KMS-11 (cell line): ENCODE results near the gene VASH2.

Experiments used
- H2AFZ ChIP-seq: fragments of 200-600 bp; sonication (generic); 2 replicates; pipeline ENCODE4 v1.6.1; 2016; ENCODE audit warnings: antibody characterized with exemption, mixed run types, low read depth
- H3K27ac ChIP-seq: fragments of 200-600 bp; sonication (generic); 2 replicates; pipeline ENCODE4 v1.6.1; 2016; ENCODE audit warnings: mild to moderate bottlenecking, mixed run types
- H3K27me3 ChIP-seq: fragments of 200-600 bp; sonication (generic); 2 replicates; pipeline ENCODE4 v1.6.1; 2017; ENCODE audit warnings: mild to moderate bottlenecking, low read depth, mixed run types, moderate library complexity; ENCODE audit not compliant: insufficient read depth
- H3K36me3 ChIP-seq: fragments of 200-600 bp; sonication (generic); 2 replicates; pipeline ENCODE4 v1.6.1; 2017; ENCODE audit warnings: mild to moderate bottlenecking, mixed run types; ENCODE audit not compliant: insufficient read depth
- H3K4me1 ChIP-seq: fragments of 200-600 bp; sonication (generic); 2 replicates; pipeline ENCODE4 v1.6.1; 2016; ENCODE audit warnings: mild to moderate bottlenecking, low read depth, mixed run types; ENCODE audit not compliant: poor library complexity, severe bottlenecking
- H3K4me2 ChIP-seq: fragments of 200-600 bp; sonication (generic); 2 replicates; pipeline ENCODE4 v1.7.0; 2016; ENCODE audit warnings: mild to moderate bottlenecking, mixed run types
- H3K4me3 ChIP-seq: fragments of 200-600 bp; sonication (generic); IDR thresholded peaks from 2 replicates; pipeline ENCODE4 v1.6.1; 2017; ENCODE audit warnings: low read depth, low read length, mixed read lengths; ENCODE audit not compliant: insufficient read depth
- H3K79me2 ChIP-seq: fragments of 200-600 bp; sonication (generic); 2 replicates; pipeline ENCODE4 v1.6.1; 2016; ENCODE audit warnings: low read depth, mixed run types; ENCODE audit not compliant: insufficient read depth
- H3K9ac ChIP-seq: fragments of 200-600 bp; sonication (generic); 2 replicates; pipeline ENCODE4 v1.6.1; 2016; ENCODE audit warnings: mild to moderate bottlenecking, mixed run types
- H4K20me1 ChIP-seq: fragments of 200-600 bp; sonication (generic); 2 replicates; pipeline ENCODE4 v1.6.1; 2016; ENCODE audit warnings: mild to moderate bottlenecking, mixed run types; ENCODE audit not compliant: insufficient read depth
- TF ChIP-seq, protein P1 (sequence below): fragments of 200-600 bp; sonication (generic); conservative IDR thresholded peaks from 2 replicates; pipeline ENCODE4 v1.6.1; 2017; ENCODE audit warnings: low read depth, mild to moderate bottlenecking, antibody characterized with exemption, low read length, moderate library complexity, mixed read lengths

VASH2 gene

DNA sequence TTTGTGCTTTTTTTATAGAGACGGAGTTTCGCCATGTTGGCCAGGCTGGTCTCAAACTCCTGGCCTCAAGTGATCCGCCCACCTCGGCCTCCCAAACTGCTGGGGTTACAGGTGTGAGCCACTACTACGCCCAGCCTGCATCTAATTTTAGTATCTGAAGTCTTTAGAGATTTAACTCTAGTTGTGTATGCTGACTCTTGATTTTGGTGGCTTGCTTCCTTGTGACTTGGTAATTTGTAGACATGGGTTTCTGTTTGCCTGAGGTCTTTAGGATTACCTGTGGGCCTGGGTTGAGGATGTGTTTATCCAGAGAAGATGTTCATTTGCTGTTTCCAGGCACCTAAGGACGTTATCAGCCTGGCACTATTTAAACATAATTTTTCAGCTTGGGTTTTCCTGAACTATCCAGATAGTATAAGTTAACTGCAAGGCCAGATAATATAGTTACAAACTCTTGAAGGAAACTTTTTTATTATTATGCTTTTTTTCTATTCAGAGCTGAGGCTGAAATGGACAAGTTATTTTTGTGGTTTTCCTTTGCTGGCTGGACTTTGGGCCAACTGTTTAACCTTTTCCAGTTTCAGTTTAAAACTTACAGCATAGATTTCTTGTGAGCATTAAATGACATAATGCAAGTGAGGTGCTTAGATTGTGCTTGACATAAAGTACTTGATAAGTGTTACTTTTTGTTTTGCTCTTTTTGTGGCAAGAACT is 7.5 kb upstream of the VASH2 start:
- no peaks in the 10 kb centered on the region for H3K27me3 ChIP-seq
- H3K9ac ChIP-seq: no peak overlapping the region
- H3K27ac ChIP-seq: no peak overlapping the region
- H3K4me3 ChIP-seq: no peak overlapping the region
- H2AFZ ChIP-seq: no peak overlapping the region
- no peaks in the 10 kb centered on the region for H4K20me1 ChIP-seq
- no peaks in the 10 kb centered on the region for H3K36me3 ChIP-seq
- TF ChIP-seq, protein P1, sequence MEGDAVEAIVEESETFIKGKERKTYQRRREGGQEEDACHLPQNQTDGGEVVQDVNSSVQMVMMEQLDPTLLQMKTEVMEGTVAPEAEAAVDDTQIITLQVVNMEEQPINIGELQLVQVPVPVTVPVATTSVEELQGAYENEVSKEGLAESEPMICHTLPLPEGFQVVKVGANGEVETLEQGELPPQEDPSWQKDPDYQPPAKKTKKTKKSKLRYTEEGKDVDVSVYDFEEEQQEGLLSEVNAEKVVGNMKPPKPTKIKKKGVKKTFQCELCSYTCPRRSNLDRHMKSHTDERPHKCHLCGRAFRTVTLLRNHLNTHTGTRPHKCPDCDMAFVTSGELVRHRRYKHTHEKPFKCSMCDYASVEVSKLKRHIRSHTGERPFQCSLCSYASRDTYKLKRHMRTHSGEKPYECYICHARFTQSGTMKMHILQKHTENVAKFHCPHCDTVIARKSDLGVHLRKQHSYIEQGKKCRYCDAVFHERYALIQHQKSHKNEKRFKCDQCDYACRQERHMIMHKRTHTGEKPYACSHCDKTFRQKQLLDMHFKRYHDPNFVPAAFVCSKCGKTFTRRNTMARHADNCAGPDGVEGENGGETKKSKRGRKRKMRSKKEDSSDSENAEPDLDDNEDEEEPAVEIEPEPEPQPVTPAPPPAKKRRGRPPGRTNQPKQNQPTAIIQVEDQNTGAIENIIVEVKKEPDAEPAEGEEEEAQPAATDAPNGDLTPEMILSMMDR: no peak
- peaks cover 11% of the 10 kb centered on the region for H3K4me1 ChIP-seq
- no peaks in the 10 kb centered on the region for H3K79me2 ChIP-seq
- no peak overlapping the region for H3K4me2 ChIP-seq

DNA sequence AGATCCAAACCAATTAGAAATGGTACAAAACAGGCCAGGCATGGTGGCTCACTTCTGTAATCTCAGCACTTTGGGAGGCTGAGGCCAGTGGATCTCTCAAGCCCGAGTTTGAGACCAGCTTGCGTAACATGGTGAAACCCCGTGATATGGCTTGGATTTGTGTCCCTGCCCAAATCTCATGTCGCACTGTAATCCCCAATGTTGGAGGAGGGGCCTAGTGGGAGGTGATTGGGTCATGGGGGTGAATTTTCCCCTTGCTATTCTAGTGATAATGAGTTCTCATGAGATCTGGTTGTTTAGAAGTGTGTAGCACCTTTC is 7.0 kb upstream of the VASH2 start:
- Histone ChIP-seq H3K4me3 (no peak overlapping the region), H3K4me2 (no peak overlapping the region), H4K20me1 (no peaks in the 10 kb centered on the region), H3K36me3 (no peaks in the 10 kb centered on the region), H2AFZ (no peak overlapping the region), H3K79me2 (no peaks in the 10 kb centered on the region), H3K27ac (no peak overlapping the region), H3K4me1 (peaks cover 11% of the 10 kb centered on the region), H3K27me3 (no peaks in the 10 kb centered on the region), H3K9ac (no peak overlapping the region)
- TF ChIP-seq, protein P1: no peak

DNA sequence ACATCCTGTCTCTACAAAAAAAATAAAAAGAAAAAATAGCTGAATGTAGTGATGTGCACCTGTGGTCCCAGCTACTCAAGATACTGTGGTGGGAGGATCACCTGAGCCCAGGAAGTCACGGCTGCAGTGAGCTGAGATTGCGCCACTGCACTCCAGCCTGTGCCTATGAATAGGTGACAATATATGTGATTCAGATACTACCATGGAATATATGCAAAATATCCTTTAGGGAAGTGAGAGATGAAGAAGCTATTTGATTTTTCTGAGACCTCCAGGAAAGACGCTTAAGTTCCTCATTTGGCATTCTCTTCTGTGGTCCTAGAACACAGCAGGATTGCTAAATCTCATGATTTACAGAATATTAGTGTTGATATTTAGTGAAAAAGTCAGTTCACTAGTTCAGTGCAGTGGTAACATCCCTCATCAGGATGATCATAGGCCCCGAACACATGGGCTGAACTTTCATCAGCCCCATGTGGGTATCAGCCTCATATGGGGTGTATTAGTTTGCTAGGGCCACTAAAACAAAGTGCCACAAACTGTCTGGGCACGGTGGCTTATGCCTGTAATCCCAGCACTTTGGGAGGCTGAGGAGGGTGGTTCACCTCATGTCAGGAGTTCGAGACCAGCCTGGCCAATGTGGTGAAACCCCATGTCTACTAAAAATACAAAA is 6.0 kb upstream of the VASH2 start:
- Histone ChIP-seq H4K20me1 (no peaks in the 10 kb centered on the region), H3K27me3 (no peaks in the 10 kb centered on the region), H3K4me3 (no peak overlapping the region), H3K79me2 (no peaks in the 10 kb centered on the region), H3K27ac (no peak overlapping the region), H3K4me1 (peaks cover 11% of the 10 kb centered on the region), H3K36me3 (no peaks in the 10 kb centered on the region), H3K9ac (no peak overlapping the region), H2AFZ (no peak overlapping the region), H3K4me2 (no peak overlapping the region)
- TF ChIP-seq, protein P1: no peak

DNA sequence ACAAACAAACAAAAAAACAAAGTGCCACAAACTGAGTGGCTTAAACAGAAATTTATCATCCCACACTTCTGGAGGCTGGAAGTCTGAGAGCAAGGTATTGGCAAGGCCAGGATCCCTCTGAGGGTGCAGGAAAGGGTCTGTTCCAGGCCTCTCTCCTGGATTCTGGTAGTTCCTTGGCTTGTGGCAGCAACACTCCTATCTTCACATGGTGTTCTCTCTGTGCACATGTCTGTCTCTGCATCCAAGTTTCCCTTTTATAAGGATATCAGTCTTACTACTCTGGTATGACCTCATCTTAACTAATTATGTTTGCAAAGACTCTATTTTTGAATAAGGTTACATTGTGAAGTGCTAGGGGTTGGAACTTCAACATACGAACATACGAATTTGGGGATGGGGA is 5.3 kb upstream of the VASH2 start:
- no peak overlapping the region for H3K4me2 ChIP-seq
- no peak overlapping the region for H3K4me3 ChIP-seq
- TF ChIP-seq, protein P1: no peak
- H3K36me3 ChIP-seq: no peaks in the 10 kb centered on the region
- no peaks in the 10 kb centered on the region for H3K27me3 ChIP-seq
- H3K9ac ChIP-seq: no peak overlapping the region
- H4K20me1 ChIP-seq: no peaks in the 10 kb centered on the region
- H3K79me2 ChIP-seq: no peaks in the 10 kb centered on the region
- H3K4me1 ChIP-seq: peaks cover 11% of the 10 kb centered on the region
- H3K27ac ChIP-seq: no peak overlapping the region
- no peak overlapping the region for H2AFZ ChIP-seq
